GM13976 (cell line): ENCODE data around the gene ZNF782.
"Not testable (repeated sequence)": the region's sequence is repeated elsewhere in the genome, so short reads cannot be mapped to it uniquely, and the experiment has no call there.

Experiments
- DNase-seq: peaks from one replicate; pipeline ENCODE4 v3.0.0; 2012; ENCODE audit warnings: low spot score
- CTCF ChIP-seq: IDR thresholded peaks from 2 replicates; pipeline ENCODE4 v1.5.1; 2012; ENCODE audit warnings: borderline replicate concordance, mild to moderate bottlenecking; ENCODE audit not compliant: insufficient read depth; ENCODE audit errors: extremely low read depth, missing control alignments, control extremely low read depth
- in situ Hi-C: fragments of 300-500 bp; cut with MboI; formaldehyde crosslinking; loops from one replicate; pipeline ENCODE4 v1.12.0; 2022; ENCODE audit warnings: low sequenced_read_pairs, mixed read lengths, inconsistent platforms; ENCODE audit not compliant: unreplicated experiment

ZNF782 gene

GRCh38 chr9:96854651-96855273 is 448 bp upstream of the ZNF782 start:
- in situ Hi-C loops: loop anchor here (10.0 to 25.0 kb wide), 3 partner anchors 258 to 758 kb away; no protein-coding TSS in a partner anchor
- no peak for DNase-seq
- no peak for TF ChIP-seq CTCF

GRCh38 chr9:96852676-96853075 is 1.6 kb downstream of the ZNF782 start:
- DNase-seq: no peak
- in situ Hi-C loops: loop anchor here (10.0 to 25.0 kb wide), 3 partner anchors 260 to 760 kb away; no protein-coding TSS in a partner anchor
- TF ChIP-seq CTCF: no peak

- DNase-seq: no peak
- in situ Hi-C loops: no loop called here
- TF ChIP-seq CTCF: no peak
These were observed 10.3 kb downstream of the ZNF782 start for GRCh38 chr9:96844040-96844439.

GRCh38 chr9:96818533-96818932 is 35.8 kb downstream of the ZNF782 start:
- in situ Hi-C loops: no loop called here
- DNase-seq: no peak
- no peak for TF ChIP-seq CTCF

GRCh38 chr9:96817973-96818372 is 36.3 kb downstream of the ZNF782 start:
- TF ChIP-seq CTCF: no peak
- in situ Hi-C loops: no loop called here
- no peak for DNase-seq

GRCh38 chr9:96813607-96814006 is 40.7 kb downstream of the ZNF782 start:
- in situ Hi-C loops: no loop called here
- no peak for TF ChIP-seq CTCF
- no peak for DNase-seq

- in situ Hi-C loops, DNase-seq: not testable (repeated sequence)
These were observed 55.4 kb downstream of the ZNF782 start for GRCh38 chr9:96798959-96799358.
